HepG2 (cell line): ENCODE data around the gene MYH3. TPM values are rescaled to one million over a fixed set of nuclear protein-coding genes. Genes with fewer than 3 reads are reported as not detected.

Source experiments
- BRCA1 ChIP-seq: sonication (generic); formaldehyde crosslinking; IDR thresholded peaks from 2 replicates; pipeline ENCODE4 v1.4.0; 2020; ENCODE audit warnings: missing genetic modification reagents
- CENPT ChIP-seq: sonication (generic); formaldehyde crosslinking; IDR thresholded peaks from 2 replicates; pipeline ENCODE4 v1.8.0; 2022; ENCODE audit warnings: low read depth, mild to moderate bottlenecking, moderate library complexity, missing genetic modification reagents
- FOXJ3 ChIP-seq: sonication (generic); formaldehyde crosslinking; IDR thresholded peaks from 2 replicates; pipeline ENCODE4 v1.4.0; 2020; ENCODE audit warnings: missing genetic modification reagents, mild to moderate bottlenecking, borderline replicate concordance
- GATA4 ChIP-seq: sonication (generic); IDR thresholded peaks from 2 replicates; pipeline ENCODE4 v1.6.1; 2016; ENCODE audit warnings: antibody characterized with exemption, low read depth, borderline replicate concordance
- HCFC1 ChIP-seq: fragments of 150-350 bp; IDR thresholded peaks from 2 replicates; pipeline ENCODE4 v1.6.1; 2014; ENCODE audit warnings: low read depth, low read length
- KDM4B ChIP-seq: sonication (generic); formaldehyde crosslinking; IDR thresholded peaks from 2 replicates; pipeline ENCODE4 v1.4.0; 2020; ENCODE audit warnings: missing genetic modification reagents
- KMT2B ChIP-seq: IDR thresholded peaks from 2 replicates; pipeline ENCODE4 v1.6.1; 2016; ENCODE audit warnings: missing genetic modification reagents, missing compliant biosample characterization
- LRRFIP1 ChIP-seq: sonication (generic); formaldehyde crosslinking; conservative IDR thresholded peaks from 2 replicates; pipeline ENCODE4 v1.4.0; 2020; ENCODE audit warnings: missing genetic modification reagents
- MBNL3 ChIP-seq: fragments of 250-450 bp; sonication (Bioruptor Pico); conservative IDR thresholded peaks from 2 replicates; pipeline ENCODE4 v1.8.0; 2022; ENCODE audit warnings: mild to moderate bottlenecking, inconsistent platforms
- NFYC ChIP-seq: IDR thresholded peaks from 2 replicates; pipeline ENCODE4 v1.6.1; 2016; ENCODE audit warnings: missing genetic modification reagents, missing compliant biosample characterization
- NR2F1 ChIP-seq, 2 experiments: fragments of 450-650 bp in 1 of 2; formaldehyde crosslinking in 1 of 2; IDR thresholded peaks; 2 replicates each; pipeline versions ENCODE4 v1.5.0 to v1.6.1; 2016 to 2020; ENCODE audit warnings: mild to moderate bottlenecking in 1 of 2, missing compliant biosample characterization in 1 of 2, missing genetic modification reagents in 1 of 2, moderate library complexity in 1 of 2
- PHF8 ChIP-seq: sonication (generic); formaldehyde crosslinking; IDR thresholded peaks from 2 replicates; pipeline ENCODE4 v1.5.0; 2020; ENCODE audit warnings: missing genetic modification reagents
- RFX1 ChIP-seq: fragments of 450-650 bp; IDR thresholded peaks from 2 replicates; pipeline ENCODE4 v1.6.1; 2017
- SMAD9 ChIP-seq: sonication (generic); formaldehyde crosslinking; IDR thresholded peaks from 2 replicates; pipeline ENCODE4 v1.5.1; 2020; ENCODE audit warnings: mild to moderate bottlenecking, missing genetic modification reagents
- SUZ12 ChIP-seq: fragments of 150-350 bp; IDR thresholded peaks from 2 replicates; pipeline ENCODE4 v1.6.1; 2014; ENCODE audit warnings: low read depth, low read length
- TBX2 ChIP-seq: sonication (generic); formaldehyde crosslinking; IDR thresholded peaks from 2 replicates; pipeline ENCODE4 v1.5.0; 2020; ENCODE audit warnings: missing genetic modification reagents, mild to moderate bottlenecking, borderline replicate concordance
- TOE1 ChIP-seq: sonication (generic); formaldehyde crosslinking; IDR thresholded peaks from 2 replicates; pipeline ENCODE4 v1.4.0; 2020; ENCODE audit warnings: mild to moderate bottlenecking, missing genetic modification reagents
- TRAFD1 ChIP-seq: sonication (generic); formaldehyde crosslinking; IDR thresholded peaks from 2 replicates; pipeline ENCODE4 v1.5.1; 2020; ENCODE audit warnings: missing genetic modification reagents, mild to moderate bottlenecking, borderline replicate concordance
- ZMYM3 ChIP-seq: sonication (generic); formaldehyde crosslinking; IDR thresholded peaks from 2 replicates; pipeline ENCODE4 v1.5.1; 2020; ENCODE audit warnings: mild to moderate bottlenecking, missing genetic modification reagents
- ZNF678 ChIP-seq: sonication (generic); formaldehyde crosslinking; IDR thresholded peaks from 2 replicates; pipeline ENCODE4 v1.4.0; 2020; ENCODE audit warnings: mild to moderate bottlenecking, missing genetic modification reagents
- ZNF709 ChIP-seq: sonication (generic); formaldehyde crosslinking; IDR thresholded peaks from 2 replicates; pipeline ENCODE4 v1.5.0; 2020; ENCODE audit warnings: mild to moderate bottlenecking, missing genetic modification reagents
- ZNF770 ChIP-seq: sonication (generic); formaldehyde crosslinking; IDR thresholded peaks from 2 replicates; pipeline ENCODE4 v1.5.0; 2020; ENCODE audit warnings: mild to moderate bottlenecking, missing genetic modification reagents
- ZNF772 ChIP-seq: sonication (generic); formaldehyde crosslinking; IDR thresholded peaks from 2 replicates; pipeline ENCODE4 v1.5.0; 2020; ENCODE audit warnings: mild to moderate bottlenecking, missing genetic modification reagents
- ZNF891 ChIP-seq: sonication (generic); formaldehyde crosslinking; IDR thresholded peaks from 2 replicates; pipeline ENCODE4 v1.5.0; 2020; ENCODE audit warnings: mild to moderate bottlenecking, missing genetic modification reagents
- ZSCAN9 ChIP-seq: IDR thresholded peaks from 2 replicates; pipeline ENCODE4 v1.6.1; 2016; ENCODE audit warnings: borderline replicate concordance
- polyA plus RNA-seq, 8 experiments: library from polyadenylated mRNA; depleted of rRNA in 3 of 8; stranded (reverse) in 7 of 8; unstranded in 1 of 8; fragments of >200 nt; fragmentation: Illumina TruSeq in 4 of 8; extraction: Trizol in 4 of 8; gene quantifications; 2 replicates each; pipeline versions ENCODE4 v1.2.1 to v1.2.3, GENCODE V29; 2011 to 2016; ENCODE audit warnings: low read depth in 4 of 8, missing spikeins in 1 of 8, mixed read lengths in 1 of 8; ENCODE audit not compliant: insufficient read depth in 1 of 8
- total RNA-seq, 5 experiments: library from RNA; depleted of rRNA; stranded (reverse); fragments of >200 nt; fragmentation: Illumina TruSeq; extraction: Trizol; gene quantifications; 2 replicates each; pipeline ENCODE4 v1.2.3, GENCODE V29; 2016; ENCODE audit warnings: low read depth in 1 of 5

MYH3 gene
- total and polyA plus RNA-seq, 2 of the 13 experiments (the other 11 are each of a cell fraction or from before 2014, with no cell fraction given) = 2.5 to 4.5 TPM

GRCh38 chr17:10697092-10698081 is 40.3 kb upstream of the MYH3 start, which contains the start of the genes ADPRM and SCO1 (continued):
- TF ChIP-seq LRRFIP1 (CRISPR knock-in tag) (no peak), ZSCAN9 (no peak), NFYC (CRISPR knock-in tag) (peak; percentile 59), TRAFD1 (CRISPR knock-in tag) (no peak), KDM4B (CRISPR knock-in tag) (peak; percentile 65; the same call in 1 of the 2 replicates), NR2F1 (CRISPR knock-in tag; IDR thresholded peaks at IDR 0.05) (no peak), ZNF891 (CRISPR knock-in tag) (peak; percentile 96; the same call in 1 of the 2 replicates), ZNF709 (CRISPR knock-in tag) (peak; percentile 93), ZMYM3 (CRISPR knock-in tag) (no peak; the same call in 1 of the 2 replicates), PHF8 (peak; percentile 97), FOXJ3 (CRISPR knock-in tag) (peak; percentile 48; the same call in 1 of the 2 replicates), KMT2B (CRISPR knock-in tag) (peak; percentile 91), SUZ12 (no peak), TOE1 (no peak), CENPT (CRISPR knock-in tag) (no peak), HCFC1 (peak; percentile 62), ZNF678 (no peak), RFX1 (no peak), GATA4 (peak; percentile 42; the same call in 1 of the 2 replicates), MBNL3 (no peak), ZNF772 (peak; percentile 70; the same call in 1 of the 2 replicates), SMAD9 (no peak), BRCA1 (CRISPR knock-in tag) (peak; percentile 80; the same call in 1 of the 2 replicates), TBX2 (CRISPR knock-in tag) (peak; percentile 84), ZNF770 (0 out of 2 replicates have a peak, but pooled peaks have one; percentile 17)
